Effector memory CD4-positive, alpha-beta T cell (primary cell): Measurements from ENCODE around the gene LCORL.

ENCODE experiments used
- DNase-seq, 3 donors: peaks; one replicate each; pipeline ENCODE4 v3.0.0-alpha.2; 2020
- H3K27ac ChIP-seq: 2 replicates; pipeline ENCODE4 v1.7.0; 2013; ENCODE audit warnings: mild to moderate bottlenecking, low read length, moderate library complexity; ENCODE audit not compliant: insufficient read depth, poor library complexity, severe bottlenecking
- H3K27me3 ChIP-seq: replicated peaks from 2 replicates; pipeline ENCODE4 v1.7.0; 2013; ENCODE audit warnings: mild to moderate bottlenecking, low read length; ENCODE audit not compliant: insufficient read depth, control insufficient read depth, poor library complexity, severe bottlenecking
- H3K36me3 ChIP-seq: 2 replicates; pipeline ENCODE4 v1.7.0; 2013; ENCODE audit warnings: mild to moderate bottlenecking, low read length, moderate library complexity; ENCODE audit not compliant: control insufficient read depth, insufficient read depth
- H3K4me1 ChIP-seq: 2 replicates; pipeline ENCODE4 v1.7.0; 2013; ENCODE audit warnings: low read length, mild to moderate bottlenecking; ENCODE audit not compliant: control insufficient read depth, insufficient read depth, poor library complexity, severe bottlenecking
- H3K4me3 ChIP-seq: 2 replicates; pipeline ENCODE4 v1.7.0; 2013; ENCODE audit warnings: low read length, low read depth, mild to moderate bottlenecking; ENCODE audit not compliant: insufficient read depth, poor library complexity, severe bottlenecking
- H3K9me3 ChIP-seq: 2 replicates; pipeline ENCODE4 v1.7.0; 2013; ENCODE audit warnings: mild to moderate bottlenecking, low read length, moderate library complexity; ENCODE audit not compliant: control insufficient read depth
- total RNA-seq, 3 donors: gene quantifications; one replicate each; lab custom pipeline; 2026; lab: John Stamatoyannopoulos, UW

Gene LCORL
- 12.6 to 18.5 (median 18.4) reads per million in 3 donors for total RNA-seq

DNA sequence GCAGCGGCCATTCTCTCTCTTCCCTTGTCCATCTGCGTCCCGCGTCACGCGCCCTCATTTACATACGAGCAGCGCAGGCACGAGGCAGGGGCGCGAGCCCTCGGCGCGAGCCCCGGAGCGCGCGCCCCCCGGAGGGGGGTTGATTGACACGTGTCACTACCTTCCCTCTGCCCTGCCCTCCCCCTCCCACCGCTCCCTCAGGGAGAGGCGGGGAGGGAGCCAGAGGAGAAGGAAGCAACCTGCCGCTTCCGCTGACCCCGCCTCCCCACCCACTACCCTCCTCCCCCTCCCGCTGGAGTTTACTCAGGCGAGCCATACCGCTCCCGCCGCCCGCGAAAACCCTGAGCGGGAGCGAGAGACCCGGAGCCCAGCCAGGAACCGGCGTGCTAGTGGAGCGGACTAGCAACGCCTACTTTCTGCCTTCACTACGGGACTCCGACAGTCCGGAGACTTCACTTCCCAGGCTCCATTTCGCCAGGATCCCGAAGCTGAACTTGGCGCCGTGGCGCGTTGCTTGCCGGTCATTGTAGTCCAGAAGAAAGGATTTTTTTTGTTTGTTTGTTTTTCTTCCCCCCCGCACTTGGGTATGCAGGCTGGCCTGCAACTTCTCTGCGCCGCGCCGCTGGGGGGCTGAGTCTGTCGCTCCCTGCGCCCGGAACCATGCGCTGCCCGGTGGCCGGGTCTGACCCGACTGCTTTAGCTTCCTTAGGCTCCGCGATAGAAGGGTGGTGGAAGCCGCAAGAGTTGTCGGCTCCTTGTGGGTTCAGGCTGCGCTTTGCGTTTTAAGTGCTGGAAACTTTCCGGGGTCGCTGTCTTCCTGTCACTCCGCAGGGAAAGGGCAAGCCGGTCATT is at the start of gene LCORL:
TSS of gene LCORL (minus strand) at position 36 of the 852 bp plus-strand sequence. CDS start at position 32, 4 bp downstream.
- Histone ChIP-seq H3K27me3 (peaks cover 5% of the 10 kb centered on the region), H3K4me1 (peaks cover 17% of the 10 kb centered on the region), H3K9me3 (no peaks in the 10 kb centered on the region), H3K4me3 (peak within 1 kb of the TSS; percentile 91), H3K36me3 (no peaks in the 10 kb centered on the region), H3K27ac (peak within 1 kb of the TSS; percentile 70)
- DNase-seq, result peak; percentile 70 to 81 (median 79)

GRCh38 chr4:18069810-18070209 is 48.3 kb upstream of the LCORL start:
- Histone ChIP-seq H3K4me1 (no peaks in the 10 kb centered on the region), H3K27me3 (peaks cover 3% of the 10 kb centered on the region), H3K27ac (no peak overlapping the region), H3K4me3 (no peak overlapping the region), H3K36me3 (no peaks in the 10 kb centered on the region), H3K9me3 (no peaks in the 10 kb centered on the region)
- no peak for DNase-seq

DNA sequence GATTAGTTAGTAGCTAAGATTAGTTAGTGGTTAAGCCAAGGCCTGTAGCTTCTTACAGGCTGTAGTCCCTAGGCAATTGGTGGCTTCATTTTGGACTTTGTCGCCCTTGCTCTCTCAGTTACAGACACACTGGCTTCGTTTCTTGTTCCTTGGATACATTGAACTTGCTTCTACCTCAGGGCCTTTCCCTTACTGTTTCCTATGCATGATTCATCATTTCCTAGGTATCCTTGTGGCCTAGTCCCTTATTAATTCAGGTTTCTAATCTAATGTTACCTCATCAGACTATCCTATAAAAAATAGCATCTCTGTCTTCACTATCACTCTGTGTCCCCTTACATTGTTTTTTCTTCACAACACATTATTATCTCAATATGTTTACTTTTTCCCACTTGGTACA is 45.5 kb upstream of the LCORL start:
- Histone ChIP-seq H3K27me3 (peaks cover 3% of the 10 kb centered on the region), H3K9me3 (peaks cover 5% of the 10 kb centered on the region), H3K27ac (no peak overlapping the region), H3K4me1 (no peaks in the 10 kb centered on the region), H3K36me3 (no peaks in the 10 kb centered on the region), H3K4me3 (no peak overlapping the region)
- no peak for DNase-seq

GRCh38 chr4:18063079-18063478 is 41.5 kb upstream of the LCORL start:
- H3K36me3 ChIP-seq, result no peaks in the 10 kb centered on the region
- H3K27ac ChIP-seq, result no peak overlapping the region
- H3K4me1 ChIP-seq, result no peaks in the 10 kb centered on the region
- peaks cover 6% of the 10 kb centered on the region for H3K27me3 ChIP-seq
- H3K9me3 ChIP-seq, result peaks cover 5% of the 10 kb centered on the region
- H3K4me3 ChIP-seq, result no peak overlapping the region
- DNase-seq, result no peak

GRCh38 chr4:18057821-18058533 is 36.4 kb upstream of the LCORL start:
- Histone ChIP-seq H3K27ac (no peak overlapping the region), H3K36me3 (no peaks in the 10 kb centered on the region), H3K27me3 (peaks cover 6% of the 10 kb centered on the region), H3K9me3 (no peaks in the 10 kb centered on the region), H3K4me1 (peaks cover 10% of the 10 kb centered on the region), H3K4me3 (no peak overlapping the region)
- no peak for DNase-seq

GRCh38 chr4:18056030-18056429 is 34.5 kb upstream of the LCORL start:
- Histone ChIP-seq H3K4me1 (peaks cover 10% of the 10 kb centered on the region), H3K36me3 (no peaks in the 10 kb centered on the region), H3K27me3 (peaks cover 6% of the 10 kb centered on the region), H3K9me3 (no peaks in the 10 kb centered on the region), H3K4me3 (no peak overlapping the region), H3K27ac (no peak overlapping the region)
- no peak for DNase-seq

DNA sequence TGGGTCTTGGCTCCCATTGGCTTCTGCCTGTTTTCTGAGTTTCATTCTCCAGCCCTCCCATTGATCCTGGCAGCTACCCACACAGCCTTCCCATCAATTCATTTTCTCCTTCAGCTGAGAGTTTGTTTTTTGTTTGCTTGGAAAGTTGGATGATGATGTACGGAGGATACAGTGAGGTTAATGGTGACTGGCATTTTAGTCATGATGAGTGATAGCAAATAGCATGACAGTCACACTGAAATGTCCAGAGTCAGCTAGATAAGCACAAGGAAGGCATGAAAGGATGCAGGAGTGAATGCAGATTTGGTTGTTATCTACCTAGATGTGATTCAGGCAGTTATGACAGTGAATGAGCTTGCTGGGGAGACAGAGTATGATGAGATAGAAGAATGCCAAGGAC is 30.6 kb upstream of the LCORL start:
- peaks cover 3% of the 10 kb centered on the region for H3K27me3 ChIP-seq
- H3K36me3 ChIP-seq, result no peaks in the 10 kb centered on the region
- no peaks in the 10 kb centered on the region for H3K9me3 ChIP-seq
- DNase-seq, result no peak
- no peak overlapping the region for H3K27ac ChIP-seq
- peaks cover 8% of the 10 kb centered on the region for H3K4me1 ChIP-seq
- H3K4me3 ChIP-seq, result no peak overlapping the region

DNA sequence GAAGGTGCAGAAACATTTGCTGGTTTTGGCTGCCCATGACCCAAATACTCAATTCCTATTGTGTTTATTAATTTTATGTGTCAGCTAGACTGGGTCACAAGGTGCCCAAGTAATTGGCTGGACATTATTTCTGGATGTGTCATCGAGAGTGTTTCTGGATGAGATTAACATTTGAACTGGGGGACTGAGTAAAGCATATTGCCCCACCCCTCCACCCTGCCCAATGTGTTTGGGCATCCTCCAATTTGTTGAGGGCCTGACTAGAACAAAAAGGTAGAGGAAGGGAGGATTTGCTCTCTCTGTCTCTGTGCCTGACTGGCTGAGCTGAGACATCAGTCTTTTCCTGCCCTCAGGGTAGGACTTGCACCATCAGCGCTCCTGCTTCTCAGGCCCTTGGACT is 29.7 kb upstream of the LCORL start:
- H3K9me3 ChIP-seq, result no peaks in the 10 kb centered on the region
- no peak for DNase-seq
- no peak overlapping the region for H3K4me3 ChIP-seq

GRCh38 chr4:18050448-18050847 is 28.9 kb upstream of the LCORL start:
- no peak overlapping the region for H3K4me3 ChIP-seq
- no peaks in the 10 kb centered on the region for H3K27me3 ChIP-seq
- no peaks in the 10 kb centered on the region for H3K36me3 ChIP-seq

More for the DNA sequence above, 29.7 kb upstream of the LCORL start:
- Histone ChIP-seq H3K36me3 (no peaks in the 10 kb centered on the region), H3K4me1 (no peaks in the 10 kb centered on the region), H3K27me3 (peaks cover 3% of the 10 kb centered on the region), H3K27ac (no peak overlapping the region)

GRCh38 chr4:18049446-18049845 is 27.9 kb upstream of the LCORL start:
- Histone ChIP-seq H3K27me3 (no peaks in the 10 kb centered on the region), H3K4me3 (no peak overlapping the region), H3K27ac (no peak overlapping the region), H3K9me3 (no peaks in the 10 kb centered on the region), H3K4me1 (no peaks in the 10 kb centered on the region), H3K36me3 (no peaks in the 10 kb centered on the region)
- DNase-seq, result no peak

More at GRCh38 chr4:18050448-18050847, 28.9 kb upstream of the LCORL start:
- no peaks in the 10 kb centered on the region for H3K9me3 ChIP-seq
- no peak for DNase-seq
- no peak overlapping the region for H3K27ac ChIP-seq
- H3K4me1 ChIP-seq, result no peaks in the 10 kb centered on the region
